K562 (cell line): Measurements from ENCODE around the gene GNAS-AS1. TPM values are rescaled to one million over a fixed set of nuclear protein-coding genes. Genes with fewer than 3 reads are reported as not detected.

ENCODE experiments used
- ATAC-seq: fragments of 200-7000 bp; cut with Tn5 transposase; 3 replicates; pipeline ENCODE4 v1.9.1; 2020; ENCODE audit warnings: moderate library complexity
- BruUV-seq: library from RNA; stranded (reverse); fragments of 400-500 nt; replicated peaks from 2 replicates; lab custom pipeline; 2021; lab: Mats Ljungman, UMichigan
- CTCF ChIA-PET: fragments of 300-600 bp; formaldehyde crosslinking; extraction: SDS; loops from one replicate; lab custom pipeline; 2021; ENCODE audit warnings: low intra/inter-chr PET ratio; lab: Yijun Ruan, JAX
- POLR2A ChIA-PET: fragments of 300-600, 350-650 bp; sonication (Branson Sonifier 250); formaldehyde crosslinking; extraction: SDS; loops from one replicate; lab custom pipeline; 2021; ENCODE audit warnings: antibody characterized with exemption, inconsistent platforms; lab: Yijun Ruan, JAX
- DNase-seq, 4 experiments: peaks; one replicate each; pipeline versions ENCODE4 v3.0.0 to v3.0.0-alpha.2; 2011 to 2018; ENCODE audit warnings: low spot score in 3 of 4, mixed read lengths in 3 of 4; ENCODE audit errors: extremely low read depth in 1 of 4
- FAIRE-seq: peaks from 2 replicates; lab custom pipeline; 2011; peaks lifted over from hg19 to GRCh38; lab: Jason Lieb, UNC
- H2AFZ ChIP-seq: 2 replicates; pipeline ENCODE4 v1.6.0; 2011; ENCODE audit warnings: low read depth, low read length, control low read depth, inconsistent platforms
- H3K27ac ChIP-seq: fragments of 200-600 bp; 3 replicates; pipeline ENCODE4 v1.8.0; 2011; ENCODE audit warnings: low read depth, mild to moderate bottlenecking, control low read depth, inconsistent platforms, low read length, moderate library complexity, mixed read lengths; ENCODE audit errors: extremely low read depth
- H3K27me3 ChIP-seq, 2 experiments: fragments of 300-600 bp in 1 of 2; 2 replicates in 1 of 2; 3 replicates in 1 of 2; pipeline versions ENCODE4 v1.6.0 to v1.8.0; 2011; ENCODE audit warnings: inconsistent platforms in 2 of 2, low read length in 2 of 2, mild to moderate bottlenecking in 1 of 2, mixed read lengths in 1 of 2, moderate library complexity in 1 of 2; ENCODE audit not compliant: control insufficient read depth in 2 of 2, insufficient read depth in 2 of 2
- H3K36me3 ChIP-seq: fragments of 300-600 bp; 3 replicates; pipeline ENCODE4 v1.8.0; 2011; ENCODE audit warnings: mild to moderate bottlenecking, low read length, inconsistent platforms; ENCODE audit not compliant: control insufficient read depth, insufficient read depth
- H3K4me1 ChIP-seq, 2 experiments: fragments of 200-600 bp in 1 of 2; replicated peaks in 1 of 2; 2 replicates in 1 of 2; 3 replicates in 1 of 2; pipeline versions ENCODE4 v1.5.1 to v1.8.0; 2011; ENCODE audit warnings: inconsistent platforms in 2 of 2, low read length in 2 of 2, mild to moderate bottlenecking in 1 of 2, mixed read lengths in 1 of 2, moderate library complexity in 1 of 2; ENCODE audit not compliant: control insufficient read depth in 2 of 2, insufficient read depth in 2 of 2
- H3K4me2 ChIP-seq: 2 replicates; pipeline ENCODE4 v1.6.1; 2011; ENCODE audit warnings: low read length, control low read depth, inconsistent platforms, mixed read lengths; ENCODE audit not compliant: insufficient read depth
- H3K4me3 ChIP-seq: fragments of 200-600 bp; sonication (generic), shearing (Covaris generic); 2 replicates; pipeline ENCODE4 v1.5.1; 2016; ENCODE audit warnings: control low read depth, inconsistent platforms
- H3K79me2 ChIP-seq: fragments of 200-600 bp; 3 replicates; pipeline ENCODE4 v1.8.0; 2011; ENCODE audit warnings: low read length, inconsistent platforms; ENCODE audit not compliant: control insufficient read depth, insufficient read depth
- H3K9ac ChIP-seq, 2 experiments: 2 replicates each; pipeline versions ENCODE4 v1.6.0 to v1.6.1; 2011; ENCODE audit warnings: low read depth in 2 of 2, low read length in 2 of 2, control low read depth in 1 of 2, inconsistent platforms in 1 of 2, mild to moderate bottlenecking in 1 of 2, mixed read lengths in 1 of 2; ENCODE audit not compliant: insufficient read depth in 1 of 2
- H3K9me1 ChIP-seq: one replicate; pipeline ENCODE4 v1.6.0; 2011; ENCODE audit warnings: inconsistent platforms, mild to moderate bottlenecking, low read length, moderate library complexity; ENCODE audit not compliant: control insufficient read depth, insufficient read depth
- H3K9me3 ChIP-seq: replicated peaks from 2 replicates; pipeline ENCODE4 v1.5.1; 2011; ENCODE audit warnings: low read depth, low read length, inconsistent platforms; ENCODE audit not compliant: control insufficient read depth, insufficient read depth
- H4K20me1 ChIP-seq: replicated peaks from 2 replicates; pipeline ENCODE4 v1.6.1; 2011; ENCODE audit warnings: low read length, inconsistent platforms, mixed read lengths; ENCODE audit not compliant: control insufficient read depth, insufficient read depth
- E2F1 ChIP-seq: sonication (generic); formaldehyde crosslinking; IDR thresholded peaks from 2 replicates; pipeline ENCODE4 v1.8.1; 2023; ENCODE audit warnings: mild to moderate bottlenecking, missing genetic modification reagents, moderate library complexity
- FIP1L1 ChIP-seq: fragments of 200-400 bp; formaldehyde crosslinking; IDR thresholded peaks from 2 replicates; pipeline ENCODE4 v1.6.1; 2018; ENCODE audit warnings: mild to moderate bottlenecking, low read depth, low read length; ENCODE audit not compliant: poor library complexity, severe bottlenecking
- FOXJ2 ChIP-seq: fragments of 200-800 bp; sonication (Bioruptor generic); IDR thresholded peaks from 2 replicates; pipeline ENCODE4 v1.6.1; 2016; ENCODE audit warnings: missing genetic modification characterization, missing compliant biosample characterization
- NR4A1 ChIP-seq, 2 experiments: fragments of 250-450 bp in 1 of 2; fragments of 450-650 bp in 1 of 2; sonication (Bioruptor Pico) in 1 of 2; IDR thresholded peaks; 2 replicates each; pipeline versions ENCODE4 v1.4.0 to v1.6.1; 2016 to 2020; ENCODE audit warnings: mild to moderate bottlenecking in 2 of 2, missing compliant biosample characterization in 1 of 2, missing genetic modification characterization in 1 of 2, moderate library complexity in 1 of 2
- RBFOX2 ChIP-seq: fragments of 200-400 bp; formaldehyde crosslinking; IDR thresholded peaks from 2 replicates; pipeline ENCODE4 v1.6.1; 2017; ENCODE audit warnings: low read depth, mild to moderate bottlenecking, low read length, moderate library complexity
- RBM34 ChIP-seq: fragments of 200-400 bp; formaldehyde crosslinking; IDR thresholded peaks from 2 replicates; pipeline ENCODE4 v1.6.1; 2018; ENCODE audit warnings: low read length, borderline replicate concordance; ENCODE audit not compliant: insufficient read depth
- VEZF1 ChIP-seq: fragments of 200-800 bp; sonication (Bioruptor generic); IDR thresholded peaks from 2 replicates; pipeline ENCODE4 v1.6.1; 2017; ENCODE audit warnings: missing genetic modification characterization, missing compliant biosample characterization
- ZBTB8A ChIP-seq: fragments of 450-650 bp; IDR thresholded peaks from 2 replicates; pipeline ENCODE4 v1.6.1; 2018; ENCODE audit warnings: mild to moderate bottlenecking, moderate library complexity; ENCODE audit not compliant: partially characterized antibody
- ZNF324 ChIP-seq: fragments of 250-450 bp; sonication (Bioruptor Pico); IDR thresholded peaks from 2 replicates; pipeline ENCODE4 v1.4.0; 2020; ENCODE audit warnings: mild to moderate bottlenecking
- ZNF445 ChIP-seq: fragments of 250-450 bp; sonication (Bioruptor Pico); IDR thresholded peaks from 2 replicates; pipeline ENCODE4 v1.4.0; 2020; ENCODE audit warnings: low read depth, mild to moderate bottlenecking, moderate library complexity
- ZNF584 ChIP-seq: fragments of 200-800 bp; sonication (Bioruptor generic); IDR thresholded peaks from 2 replicates; pipeline ENCODE4 v1.6.1; 2016; ENCODE audit warnings: low read depth, mild to moderate bottlenecking, missing genetic modification characterization, missing compliant biosample characterization
- WGBS: fragments of 100-300 bp; shearing (Covaris generic); methylation state at CpG from one replicate; pipeline ENCODE4 v1.1.6; 2016; ENCODE audit warnings: low coverage, mixed read lengths; ENCODE audit not compliant: insufficient coverage; ENCODE audit errors: missing lambda C conversion rate; 5-methylcytosine and 5-hydroxymethylcytosine counted together
- in situ Hi-C: fragments of 300-500 bp; cut with MboI; formaldehyde crosslinking; loops from 4 replicates; pipeline ENCODE4 v1.15.0; 2018; ENCODE audit warnings: inconsistent platforms, mixed read lengths
- intact Hi-C: fragments of 100-400 bp; cut with micrococcal nuclease; formaldehyde crosslinking; loops from 2 replicates; pipeline ENCODE4 v1.14.2; 2022
- polyA plus RNA-seq, 8 experiments: library from polyadenylated mRNA; depleted of rRNA in 4 of 8; stranded (reverse) in 5 of 8; unstranded in 3 of 8; fragments of >200 nt; fragmentation: Nextera tagmentation in 2 of 8; fragmentation: Illumina TruSeq in 1 of 8; extraction: Ambion mirVana in 2 of 8; extraction: Trizol in 1 of 8; gene quantifications; 2 replicates each; pipeline versions ENCODE4 v1.2.1 to v1.2.3, GENCODE V29; 2011 to 2014; ENCODE audit warnings: inconsistent platforms in 1 of 8, missing spikeins in 1 of 8
- total RNA-seq, 7 experiments: library from RNA; depleted of rRNA in 6 of 7; stranded (reverse); fragments of >200 nt in 6 of 7; fragmentation: Illumina TruSeq in 2 of 7; extraction: Trizol in 2 of 7; gene quantifications; 2 replicates each; pipeline versions ENCODE4 v1.2.1 to v1.2.3, GENCODE V29; 2011 to 2021; ENCODE audit warnings: low replicate concordance in 1 of 7

GNAS-AS1 gene
- total and polyA plus RNA-seq, 9 of the 15 experiments (the other 6 are each of a cell fraction or from before 2014, with no cell fraction given) = 0.04 to 2.5 (median 0.25) TPM

DNA sequence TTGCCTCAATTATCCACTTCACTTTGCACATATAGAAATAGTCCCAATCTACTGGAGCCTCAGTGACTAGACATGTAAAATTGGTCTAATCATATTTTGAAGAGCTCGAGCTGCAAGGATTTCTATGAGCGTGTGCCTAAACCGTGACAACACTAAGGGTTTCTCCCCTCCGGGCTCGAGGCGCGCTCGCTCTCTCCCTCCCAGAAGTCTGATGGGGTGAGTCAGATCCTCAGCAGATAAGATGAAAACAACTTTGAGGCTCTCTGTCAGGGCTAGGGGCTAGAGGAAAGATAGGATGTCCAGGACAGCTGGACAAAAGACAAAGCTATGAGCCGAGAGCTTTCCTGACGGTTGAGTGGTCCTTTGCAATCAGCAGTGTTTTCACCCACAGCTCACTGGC lies 16.8 kb downstream of the GNAS-AS1 start:
- Histone ChIP-seq H3K9ac (no peak overlapping the region), H3K4me2 (no peak overlapping the region), H3K27me3 (peaks cover 17 to 33% of the 10 kb centered on the region in 2 experiments), H3K9me3 (no peaks in the 10 kb centered on the region), H4K20me1 (no peaks in the 10 kb centered on the region; the same call in 1 of the 2 replicates), H3K4me3 (no peak overlapping the region), H3K4me1 (no peaks in the 10 kb centered on the region), H3K9me1 (no peaks in the 10 kb centered on the region), H3K79me2 (no peaks in the 10 kb centered on the region), H2AFZ (no peak overlapping the region), H3K27ac (no peak overlapping the region), H3K36me3 (no peaks in the 10 kb centered on the region)
- WGBS = 23% methylated on average over 10 of the region's 10 CpGs
- CTCF ChIA-PET = interaction anchor here (0.7 kb wide), 1 partner anchor 14 kb away, joined by 3 read pairs; no protein-coding TSS in a partner anchor
- intact Hi-C loops (loop anchor here (10.0 kb wide), 1 partner anchor 599 kb away; no protein-coding TSS in a partner anchor), in situ Hi-C loops (no loop called here)
- no peak for TF ChIP-seq RBM34
- TF ChIP-seq FIP1L1 = no peak
- no peak for TF ChIP-seq VEZF1
- no peak for TF ChIP-seq ZNF445 (CRISPR knock-in tag)
- TF ChIP-seq ZNF584 (CRISPR knock-in tag) = no peak
- TF ChIP-seq FOXJ2 = no peak
- TF ChIP-seq ZNF324 = no peak
- TF ChIP-seq RBFOX2 = no peak
- TF ChIP-seq E2F1 (CRISPR knock-in tag) = no peak
- TF ChIP-seq NR4A1 (CRISPR knock-in tag; IDR thresholded peaks at IDR 0.05) = no peak
- TF ChIP-seq NR4A1 (tag; IDR thresholded peaks at IDR 0.05) = no peak
- TF ChIP-seq ZBTB8A = no peak
- BruUV-seq = no TSS peak
- ATAC-seq (no peak), DNase-seq (no peak), FAIRE-seq (no peak)
- POLR2A ChIA-PET = no interaction called here
